ENCODE results near the gene ZNF432. TPM values are rescaled to one million over a fixed set of nuclear protein-coding genes. Genes with fewer than 3 reads are reported as not detected.
"Not testable (repeated sequence)": the region's sequence is repeated elsewhere in the genome, so short reads cannot be mapped to it uniquely, and the experiment has no call there.

ZNF432 gene
- total RNA-seq, 3 donors from 2014 or later: 9.1 to 18.4 (median 10.3) TPM

DNA sequence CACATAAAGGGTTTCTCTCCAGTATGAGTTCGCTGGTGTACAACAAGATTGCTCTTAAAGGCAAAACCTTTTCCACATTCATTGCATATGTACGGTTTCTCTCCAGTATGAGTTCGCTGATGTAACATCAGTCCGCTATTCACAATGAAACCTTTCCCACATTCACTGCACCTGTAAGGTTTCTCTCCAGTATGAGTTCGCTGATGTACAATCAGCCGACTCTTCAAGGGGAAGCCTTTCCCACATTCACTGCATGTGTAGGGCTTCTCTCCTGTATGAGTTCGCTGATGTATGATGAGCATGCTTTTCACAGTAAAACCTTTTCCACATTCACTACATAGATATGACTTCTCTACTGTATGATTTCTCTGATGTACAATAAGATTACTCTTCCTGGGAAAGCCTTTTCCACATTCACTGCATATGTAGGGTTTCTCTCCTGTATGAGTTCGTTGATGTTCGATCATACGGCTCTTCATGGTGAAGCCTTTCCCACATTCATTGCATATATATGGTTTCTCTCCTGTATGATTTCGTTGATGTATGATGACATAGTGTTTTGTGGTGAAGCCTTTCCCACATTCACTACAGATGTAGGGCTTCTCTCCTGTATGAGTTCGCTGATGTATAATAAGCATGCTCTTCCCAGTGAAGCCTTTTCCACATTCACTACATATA lies 14.4 kb downstream of the ZNF432 start:
- peaks cover 32% of the 10 kb centered on the region for H3K36me3 ChIP-seq (ENCODE audit: low read depth)
- intact Hi-C loops (cut with DNase I, micrococcal nuclease): no loop called here
- H3K9me3 ChIP-seq: peaks cover 96% of the 10 kb centered on the region

GRCh38 chr19:52028780-52029123 lies 19.9 kb downstream of the ZNF432 start:
- peaks cover 71% of the 10 kb centered on the region for H3K9me3 ChIP-seq
- H3K4me3 ChIP-seq: peak overlapping the region; percentile 44
- intact Hi-C loops (cut with DNase I, micrococcal nuclease): no loop called here
- peaks cover 3% of the 10 kb centered on the region for H3K36me3 ChIP-seq (ENCODE audit: low read depth)
- ATAC-seq (peak; percentile 23), DNase-seq (no peak)
- TF ChIP-seq CTCF (IDR thresholded peaks at IDR 0.05): no peak
- no peaks in the 10 kb centered on the region for H3K4me1 ChIP-seq (ENCODE audit: low read depth)

More for the DNA sequence above, 14.4 kb downstream of the ZNF432 start:
- Histone ChIP-seq H3K4me3 (no peak overlapping the region), H3K4me1 (ENCODE audit: low read depth) (no peaks in the 10 kb centered on the region)
- DNase-seq: no peak
- no peak for TF ChIP-seq CTCF (IDR thresholded peaks at IDR 0.05)
- ATAC-seq: no peak

DNA sequence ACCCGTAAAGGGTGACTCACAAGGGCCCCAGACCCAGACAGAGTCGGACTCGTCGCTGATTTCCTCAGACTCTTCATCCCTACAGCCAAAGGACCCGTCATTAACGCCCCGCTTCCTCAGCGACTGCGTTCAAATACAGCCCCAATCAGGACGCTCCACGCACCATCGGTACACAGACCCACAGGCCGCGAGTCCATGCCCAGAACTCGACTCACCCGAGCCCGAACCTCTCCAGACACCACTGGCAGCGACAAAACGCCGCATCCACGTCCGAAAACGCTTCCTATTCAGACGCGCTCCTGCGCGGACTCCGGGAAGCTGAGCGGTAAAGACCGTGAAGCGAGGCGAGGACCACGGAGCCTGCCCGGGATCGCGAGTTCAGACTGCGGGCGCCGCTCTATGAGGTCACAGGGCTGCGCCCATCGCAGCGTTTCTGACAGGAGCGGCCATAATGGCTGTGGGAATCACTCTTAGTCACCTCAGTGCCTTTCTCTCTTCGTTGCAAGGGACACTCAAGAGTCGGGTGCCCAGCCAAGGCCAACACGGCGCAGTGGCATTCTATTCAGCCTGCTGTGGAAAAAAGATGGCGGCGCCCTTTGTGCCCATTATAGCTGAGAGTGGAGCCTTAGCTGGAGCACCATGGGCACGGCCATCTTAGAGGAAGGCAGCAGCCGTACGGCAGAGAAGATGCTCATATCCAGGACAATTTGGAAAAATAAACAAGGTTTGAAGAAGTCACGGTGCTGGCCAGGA lies 20.4 kb downstream of the ZNF432 start, which contains the start of gene ZNF614:
Gene ZNF614 (minus strand): TSS at position 353 of the 753 bp plus-strand sequence. CDS start 2,634 bp downstream, outside the sequence.
- peaks cover 71% of the 10 kb centered on the region for H3K9me3 ChIP-seq
- DNase-seq (peak; percentile 91 to 92 (median 91)), ATAC-seq (peak; percentile 99)
- no peaks in the 10 kb centered on the region for H3K4me1 ChIP-seq (ENCODE audit: low read depth)
- H3K4me3 ChIP-seq: peak within 1 kb of the TSS; percentile 44
- intact Hi-C loops (cut with DNase I, micrococcal nuclease): no loop called here
- no peak for TF ChIP-seq CTCF (IDR thresholded peaks at IDR 0.05)
- H3K36me3 ChIP-seq (ENCODE audit: low read depth): peaks cover 3% of the 10 kb centered on the region

GRCh38 chr19:52026255-52026990 lies 22.2 kb downstream of the ZNF432 start:
- H3K36me3 ChIP-seq (ENCODE audit: low read depth); ATAC-seq; intact Hi-C loops (cut with DNase I, micrococcal nuclease); DNase-seq; H3K4me1 ChIP-seq (ENCODE audit: low read depth); H3K4me3 ChIP-seq: not testable (repeated sequence)
- H3K9me3 ChIP-seq: peaks cover 71% of the 10 kb centered on the region

DNA sequence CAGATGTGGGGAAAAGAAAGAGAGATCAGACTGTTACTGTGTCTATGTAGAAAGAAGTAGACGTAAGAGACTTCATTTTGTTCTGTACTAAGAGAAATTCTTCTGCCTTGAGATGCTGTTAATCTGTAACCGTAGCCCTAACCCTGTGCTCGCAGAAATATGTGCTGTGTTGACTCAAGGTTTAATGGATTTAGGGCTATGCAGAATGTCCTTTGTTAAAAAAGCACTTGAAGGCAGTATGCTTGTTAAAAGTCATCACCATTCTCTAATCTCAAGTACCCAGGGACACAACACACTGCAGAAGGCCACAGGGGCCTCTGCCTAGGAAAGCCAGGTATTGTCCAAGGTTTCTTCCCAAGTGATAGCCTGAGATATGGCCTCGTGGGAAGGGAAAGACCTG lies 24.2 kb downstream of the ZNF432 start:
- ATAC-seq; DNase-seq; H3K36me3 ChIP-seq (ENCODE audit: low read depth); intact Hi-C loops (cut with DNase I, micrococcal nuclease); H3K4me3 ChIP-seq; H3K4me1 ChIP-seq (ENCODE audit: low read depth): not testable (repeated sequence)
- H3K9me3 ChIP-seq: peaks cover 72% of the 10 kb centered on the region

GRCh38 chr19:52022193-52022592 lies 26.4 kb downstream of the ZNF432 start:
- ATAC-seq (no peak), DNase-seq (peak in 1 of 3 donors; percentile 48)
- intact Hi-C loops (cut with DNase I, micrococcal nuclease): no loop called here
- Histone ChIP-seq H3K4me3 (no peak overlapping the region), H3K36me3 (ENCODE audit: low read depth) (peaks cover 13% of the 10 kb centered on the region), H3K4me1 (ENCODE audit: low read depth) (no peaks in the 10 kb centered on the region), H3K9me3 (peaks cover 94% of the 10 kb centered on the region)
- TF ChIP-seq CTCF (IDR thresholded peaks at IDR 0.05): no peak

All from mucosa of descending colon (tissue), 3 donors.